ENCODE measurements around the gene WTAP.
"Not testable (repeated sequence)": the region's sequence is repeated elsewhere in the genome, so short reads cannot be mapped to it uniquely, and the experiment has no call there.

The WTAP gene

GRCh38 chr6:159693894-159694545, 33.3 kb upstream of the WTAP start:
- DNase-seq = no peak

- no peak for DNase-seq
Measured at GRCh38 chr6:159695984-159696383, 31.3 kb upstream of the WTAP start.

- no peak for DNase-seq
Measured at GRCh38 chr6:159700970-159701369, 26.3 kb upstream of the WTAP start.

- no peak for DNase-seq
Measured at GRCh38 chr6:159701413-159701999, 25.8 kb upstream of the WTAP start.

- not testable (repeated sequence) for DNase-seq
Measured at GRCh38 chr6:159710603-159711002, 16.7 kb upstream of the WTAP start.

GRCh38 chr6:159712389-159712788, 14.9 kb upstream of the WTAP start:
- not testable (repeated sequence) for DNase-seq

- DNase-seq = no peak
Measured at GRCh38 chr6:159713984-159714383, 13.3 kb upstream of the WTAP start.

- no peak for DNase-seq
Measured at GRCh38 chr6:159714404-159714803, 12.9 kb upstream of the WTAP start.

GRCh38 chr6:159715166-159715565, 12.1 kb upstream of the WTAP start:
- DNase-seq = no peak

GRCh38 chr6:159715605-159716004, 11.7 kb upstream of the WTAP start:
- DNase-seq = no peak

- DNase-seq = no peak
Measured at GRCh38 chr6:159716247-159717096, 10.8 kb upstream of the WTAP start.

GRCh38 chr6:159718634-159719033, 8.7 kb upstream of the WTAP start:
- no peak for DNase-seq

- DNase-seq = no peak
Measured at GRCh38 chr6:159719287-159719686, 8.0 kb upstream of the WTAP start.

- DNase-seq = no peak
Measured at GRCh38 chr6:159720708-159721107, 6.6 kb upstream of the WTAP start.

GRCh38 chr6:159721981-159722380, 5.3 kb upstream of the WTAP start:
- DNase-seq = not testable (repeated sequence)

- no peak for DNase-seq
Measured at GRCh38 chr6:159722655-159723054, 4.7 kb upstream of the WTAP start.

GRCh38 chr6:159723259-159723658, 4.0 kb upstream of the WTAP start:
- no peak for DNase-seq

- DNase-seq = no peak
Measured at GRCh38 chr6:159724778-159725177, 2.5 kb upstream of the WTAP start.

GRCh38 chr6:159725208-159725607, 2.1 kb upstream of the WTAP start:
- not testable (repeated sequence) for DNase-seq

- DNase-seq = no peak
Measured at GRCh38 chr6:159726255-159726917, 920 bp upstream of the WTAP start.

- DNase-seq = no peak
Measured at GRCh38 chr6:159727717-159728445, 575 bp downstream of the WTAP start.

- no peak for DNase-seq
Measured at GRCh38 chr6:159728531-159728964, 1.2 kb downstream of the WTAP start.

Measured in NCI-H2081 treated with DMSO at 0.1 percent for 48 hours (cell line).